ENCODE data around the gene MCM7.
"Not testable (repeated sequence)": the region's sequence is repeated elsewhere in the genome, so short reads cannot be mapped to it uniquely, and the experiment has no call there.

Gene MCM7

GRCh38 chr7:100101016-100101862, at the start of gene MCM7, which contains the start of gene AP4M1:
TSS of gene MCM7 (minus strand) at chr7:100101397. CDS start at chr7:100101294, 103 bp downstream.
TSS of gene AP4M1 (plus strand) at chr7:100101643. CDS start at chr7:100101715, 72 bp downstream.
- peak; percentile 96 for DNase-seq

GRCh38 chr7:100148559-100149328, 47.5 kb upstream of the MCM7 start, which contains the start of gene LAMTOR4:
TSS of gene LAMTOR4 (plus strand) at chr7:100148918. CDS start at chr7:100148973, 55 bp downstream.
- DNase-seq = peak; percentile 99

- no peak for DNase-seq
Observed at GRCh38 chr7:100148225-100148558, 47.0 kb upstream of the MCM7 start.

GRCh38 chr7:100147278-100147677, 46.1 kb upstream of the MCM7 start:
- no peak for DNase-seq

GRCh38 chr7:100146350-100146749, 45.2 kb upstream of the MCM7 start:
- DNase-seq = not testable (repeated sequence)

GRCh38 chr7:100142461-100142860, 41.3 kb upstream of the MCM7 start:
- no peak for DNase-seq

- no peak for DNase-seq
Observed at GRCh38 chr7:100141555-100141949, 40.4 kb upstream of the MCM7 start.

GRCh38 chr7:100137851-100138760, 36.9 kb upstream of the MCM7 start:
- DNase-seq = no peak

GRCh38 chr7:100132697-100133151, 31.5 kb upstream of the MCM7 start:
- DNase-seq = peak; percentile 42

GRCh38 chr7:100132126-100132525, 30.9 kb upstream of the MCM7 start:
- no peak for DNase-seq

GRCh38 chr7:100130608-100131453, 29.6 kb upstream of the MCM7 start:
- DNase-seq = peak; percentile 36

- DNase-seq = not testable (repeated sequence)
Observed at GRCh38 chr7:100130220-100130607, 29.0 kb upstream of the MCM7 start.

- no peak for DNase-seq
Observed at GRCh38 chr7:100128637-100128963, 27.4 kb upstream of the MCM7 start.

GRCh38 chr7:100127866-100128636, 26.9 kb upstream of the MCM7 start:
- DNase-seq = peak; percentile 22

- DNase-seq = peak; percentile 83
Observed at GRCh38 chr7:100126931-100127865, 26.0 kb upstream of the MCM7 start, which contains the start of gene MBLAC1. TSS of gene MBLAC1 (plus strand) at chr7:100126967. CDS start at chr7:100127396, 429 bp downstream.

- DNase-seq = no peak
Observed at GRCh38 chr7:100126239-100126930, 25.2 kb upstream of the MCM7 start.

- DNase-seq = no peak
Observed at GRCh38 chr7:100124301-100125230, 23.4 kb upstream of the MCM7 start.

- DNase-seq = no peak
Observed at GRCh38 chr7:100122568-100122967, 21.4 kb upstream of the MCM7 start.
